Neural cell (in vitro differentiated cells): ENCODE results near the gene ANKFN1. TPM values are rescaled to one million over a fixed set of nuclear protein-coding genes. Genes with fewer than 3 reads are reported as not detected.

Source experiments
- H2AFZ ChIP-seq: fragments of 200-600, 300-800 bp; sonication (generic), shearing (Covaris generic); 2 replicates; pipeline ENCODE4 v1.6.0; 2014; ENCODE audit warnings: low read depth, mild to moderate bottlenecking, antibody characterized with exemption, low read length, moderate library complexity
- H3F3A ChIP-seq: fragments of 200-600 bp; shearing (Covaris generic); 2 replicates; pipeline ENCODE4 v1.6.1; 2016; ENCODE audit warnings: mild to moderate bottlenecking, moderate library complexity, mixed read lengths, antibody characterized with exemption, low read length; ENCODE audit not compliant: insufficient read depth, poor library complexity, severe bottlenecking
- H3K27ac ChIP-seq: fragments of 200-600, 300-800 bp; sonication (generic), shearing (Covaris generic); 2 replicates; pipeline ENCODE4 v1.5.1; 2014; ENCODE audit warnings: mild to moderate bottlenecking, low read length, moderate library complexity
- H3K27me3 ChIP-seq: fragments of 300-800, 200-600 bp; sonication (generic), shearing (Covaris generic); 2 replicates; pipeline ENCODE4 v1.6.0; 2014; ENCODE audit warnings: mild to moderate bottlenecking, low read depth, low read length, moderate library complexity; ENCODE audit not compliant: insufficient read depth
- H3K36me3 ChIP-seq: fragments of 300-800, 200-600 bp; sonication (generic), shearing (Covaris generic); 2 replicates; pipeline ENCODE4 v1.5.1; 2014; ENCODE audit warnings: mild to moderate bottlenecking, antibody characterized with exemption, low read length, moderate library complexity; ENCODE audit not compliant: insufficient read depth
- H3K4me2 ChIP-seq: fragments of 300-800, 200-600 bp; sonication (generic), shearing (Covaris generic); 2 replicates; pipeline ENCODE4 v1.6.0; 2014; ENCODE audit warnings: mild to moderate bottlenecking, low read length
- H3K4me3 ChIP-seq: fragments of 300-800, 200-600 bp; sonication (generic), shearing (Covaris generic); 2 replicates; pipeline ENCODE4 v1.5.1; 2014; ENCODE audit warnings: mild to moderate bottlenecking, low read length, moderate library complexity
- H3K79me2 ChIP-seq: fragments of 200-600 bp; shearing (Covaris generic); replicated peaks from 2 replicates; pipeline ENCODE4 v1.6.0; 2014; ENCODE audit warnings: mild to moderate bottlenecking, low read length, moderate library complexity; ENCODE audit not compliant: insufficient read depth
- H3K9ac ChIP-seq: fragments of 300-800, 200-600 bp; sonication (generic), shearing (Covaris generic); 2 replicates; pipeline ENCODE4 v1.6.1; 2016; ENCODE audit warnings: mild to moderate bottlenecking, low read length, mixed read lengths
- H3K9me2 ChIP-seq: fragments of 200-600 bp; shearing (Covaris generic); 2 replicates; pipeline ENCODE4 v1.6.1; 2016; ENCODE audit warnings: mild to moderate bottlenecking, low read length, mixed read lengths; ENCODE audit not compliant: insufficient read depth
- H3K9me3 ChIP-seq: fragments of 200-600, 300-800 bp; sonication (generic), shearing (Covaris generic); 2 replicates; pipeline ENCODE4 v1.6.1; 2016; ENCODE audit warnings: mild to moderate bottlenecking, mixed run types, low read length, moderate library complexity, mixed read lengths
- H4K20me1 ChIP-seq: fragments of 200-600 bp; shearing (Covaris generic); 2 replicates; pipeline ENCODE4 v1.6.1; 2016; ENCODE audit warnings: mild to moderate bottlenecking, mixed run types; ENCODE audit not compliant: insufficient read depth
- CTCF ChIP-seq: fragments of 450-650 bp; IDR thresholded peaks from 2 replicates; pipeline ENCODE4 v1.5.1; 2014; ENCODE audit warnings: antibody characterized with exemption, mild to moderate bottlenecking, moderate library complexity; ENCODE audit not compliant: poor library complexity, severe bottlenecking
- EP300 ChIP-seq: fragments of 450-650 bp; conservative IDR thresholded peaks from 2 replicates; pipeline ENCODE4 v1.6.1; 2014; ENCODE audit warnings: antibody characterized with exemption, mild to moderate bottlenecking, moderate library complexity; ENCODE audit not compliant: poor library complexity, severe bottlenecking
- EZH2 ChIP-seq: fragments of 200-600, 300-800 bp; shearing (Covaris generic), sonication (generic); IDR thresholded peaks from 2 replicates; pipeline ENCODE4 v1.6.1; 2014; ENCODE audit warnings: antibody characterized with exemption, low read length, borderline replicate concordance, mild to moderate bottlenecking; ENCODE audit not compliant: insufficient read depth, poor library complexity, severe bottlenecking
- MXI1 ChIP-seq: fragments of 450-650 bp; conservative IDR thresholded peaks from 2 replicates; pipeline ENCODE4 v1.6.1; 2014; ENCODE audit warnings: antibody characterized with exemption, mild to moderate bottlenecking; ENCODE audit not compliant: poor library complexity, severe bottlenecking
- POLR2AphosphoS5 ChIP-seq: IDR thresholded peaks from 2 replicates; pipeline ENCODE4 v1.6.1; 2012
- RAD21 ChIP-seq: fragments of 450-650 bp; conservative IDR thresholded peaks from 2 replicates; pipeline ENCODE4 v1.6.1; 2014; ENCODE audit warnings: antibody characterized with exemption, mild to moderate bottlenecking, moderate library complexity
- REST ChIP-seq: IDR thresholded peaks from 2 replicates; pipeline ENCODE4 v1.6.1; 2012; ENCODE audit warnings: borderline replicate concordance
- SMC3 ChIP-seq: fragments of 450-650 bp; conservative IDR thresholded peaks from 2 replicates; pipeline ENCODE4 v1.6.1; 2014; ENCODE audit warnings: antibody characterized with exemption, mild to moderate bottlenecking, moderate library complexity; ENCODE audit not compliant: poor library complexity
- TAF1 ChIP-seq: IDR thresholded peaks from 2 replicates; pipeline ENCODE4 v1.6.1; 2012; ENCODE audit warnings: low read depth
- polyA plus RNA-seq: library from polyadenylated mRNA; depleted of rRNA; stranded (reverse); fragments of >200 nt; gene quantifications from 2 replicates; pipeline ENCODE4 v1.2.3, GENCODE V29; 2014

Gene ANKFN1
- polyA plus RNA-seq, 1 donor from 2014 or later: 0.14 TPM

GRCh38 chr17:56506349-56506748 is 353.1 kb downstream of the ANKFN1 start:
- Histone ChIP-seq H3K9me3 (no peaks in the 10 kb centered on the region), H4K20me1 (no peaks in the 10 kb centered on the region), H2AFZ (no peak overlapping the region), H3K27ac (no peak overlapping the region), H3K4me3 (no peak overlapping the region), H3K4me2 (no peak overlapping the region), H3F3A (no peaks in the 10 kb centered on the region), H3K27me3 (no peaks in the 10 kb centered on the region), H3K9ac (no peak overlapping the region), H3K36me3 (no peaks in the 10 kb centered on the region), H3K79me2 (no peaks in the 10 kb centered on the region), H3K9me2 (no peaks in the 10 kb centered on the region)
- no peak for TF ChIP-seq CTCF
- TF ChIP-seq SMC3: no peak
- TF ChIP-seq POLR2AphosphoS5: no peak
- TF ChIP-seq EP300: no peak
- no peak for TF ChIP-seq EZH2
- no peak for TF ChIP-seq RAD21
- no peak for TF ChIP-seq MXI1

- Histone ChIP-seq H3K27ac (no peak overlapping the region), H3K9me3 (no peaks in the 10 kb centered on the region), H2AFZ (no peak overlapping the region), H3K9me2 (no peaks in the 10 kb centered on the region), H3K9ac (no peak overlapping the region), H3K79me2 (no peaks in the 10 kb centered on the region), H3K36me3 (no peaks in the 10 kb centered on the region), H4K20me1 (no peaks in the 10 kb centered on the region), H3K27me3 (no peaks in the 10 kb centered on the region), H3K4me2 (no peak overlapping the region), H3K4me3 (no peak overlapping the region), H3F3A (no peaks in the 10 kb centered on the region)
- no peak for TF ChIP-seq TAF1
- TF ChIP-seq EZH2: no peak
- TF ChIP-seq SMC3: no peak
- no peak for TF ChIP-seq RAD21
- no peak for TF ChIP-seq EP300
- TF ChIP-seq MXI1: no peak
- no peak for TF ChIP-seq POLR2AphosphoS5
- no peak for TF ChIP-seq REST
- no peak for TF ChIP-seq CTCF
These were observed 357.5 kb downstream of the ANKFN1 start for GRCh38 chr17:56510554-56511342.
